Hepatocyte (in vitro differentiated cells): ENCODE data around the gene WDR86. TPM values are rescaled to one million over a fixed set of nuclear protein-coding genes. Genes with fewer than 3 reads are reported as not detected.

Experiments used
- DNase-seq: peaks from one replicate; pipeline ENCODE4 v3.0.0-alpha.2; 2016; ENCODE audit warnings: low spot score
- H2AFZ ChIP-seq: fragments of 200-600 bp; sonication (generic); 2 replicates; pipeline ENCODE4 v1.6.0; 2016; ENCODE audit warnings: antibody characterized with exemption, mild to moderate bottlenecking
- H3K27ac ChIP-seq: fragments of 200-600 bp; sonication (generic); 2 replicates; pipeline ENCODE4 v1.5.1; 2016; ENCODE audit warnings: mild to moderate bottlenecking
- H3K27me3 ChIP-seq: fragments of 200-600 bp; sonication (generic); 2 replicates; pipeline ENCODE4 v1.6.1; 2016
- H3K36me3 ChIP-seq: fragments of 200-600 bp; sonication (generic); replicated peaks from 2 replicates; pipeline ENCODE4 v1.5.1; 2016; ENCODE audit warnings: low read depth; ENCODE audit not compliant: insufficient read depth
- H3K4me1 ChIP-seq: fragments of 200-600 bp; sonication (generic); 2 replicates; pipeline ENCODE4 v1.5.1; 2016; ENCODE audit warnings: mild to moderate bottlenecking, moderate library complexity; ENCODE audit not compliant: insufficient read depth
- H3K4me2 ChIP-seq: fragments of 200-600 bp; sonication (generic); 2 replicates; pipeline ENCODE4 v1.6.0; 2016
- H3K4me3 ChIP-seq: fragments of 200-600 bp; sonication (generic); 2 replicates; pipeline ENCODE4 v1.5.1; 2016; ENCODE audit warnings: mild to moderate bottlenecking
- H3K79me2 ChIP-seq: fragments of 200-600 bp; sonication (generic); 2 replicates; pipeline ENCODE4 v1.6.0; 2017; ENCODE audit warnings: mild to moderate bottlenecking
- H3K9me2 ChIP-seq: fragments of 200-600 bp; sonication (generic); replicated peaks from 2 replicates; pipeline ENCODE4 v1.6.0; 2017; ENCODE audit warnings: mild to moderate bottlenecking; ENCODE audit not compliant: insufficient read depth
- H3K9me3 ChIP-seq: fragments of 200-600 bp; sonication (generic); 2 replicates; pipeline ENCODE4 v1.5.1; 2016; ENCODE audit warnings: low read depth, mild to moderate bottlenecking
- H4K20me1 ChIP-seq: fragments of 200-600 bp; sonication (generic); 2 replicates; pipeline ENCODE4 v1.6.0; 2016; ENCODE audit warnings: mild to moderate bottlenecking; ENCODE audit not compliant: insufficient read depth, poor library complexity, severe bottlenecking
- CTCF ChIP-seq: fragments of 200-600 bp; sonication (generic); IDR thresholded peaks from 2 replicates; pipeline ENCODE4 v1.5.1; 2016; ENCODE audit warnings: antibody characterized with exemption, mild to moderate bottlenecking; ENCODE audit not compliant: poor library complexity
- EZH2 ChIP-seq: fragments of 200-600 bp; sonication (generic); IDR thresholded peaks from 2 replicates; pipeline ENCODE4 v1.6.1; 2016; ENCODE audit warnings: antibody characterized with exemption, mild to moderate bottlenecking, borderline replicate concordance
- EZH2phosphoT487 ChIP-seq: fragments of 200-600 bp; sonication (generic); IDR thresholded peaks from one replicate; pipeline ENCODE4 v1.6.1; 2018; ENCODE audit warnings: antibody characterized with exemption, mild to moderate bottlenecking, low read depth, moderate library complexity; ENCODE audit not compliant: unreplicated experiment, severe bottlenecking
- WGBS: methylation state at CpG from one replicate; pipeline ENCODE4 v1.1.6; 2016; ENCODE audit warnings: low lambda C conversion rate; ENCODE audit errors: missing lambda C conversion rate; 5-methylcytosine and 5-hydroxymethylcytosine counted together
- polyA plus RNA-seq: library from polyadenylated mRNA; unstranded; fragments of >200 nt; fragmentation: Nextera tagmentation; extraction: Ambion mirVana; gene quantifications from 2 replicates; pipeline ENCODE4 v1.2.1, GENCODE V29; 2016
- total RNA-seq: library from RNA; depleted of rRNA; stranded (reverse); fragments of >200 nt; gene quantifications from 2 replicates; pipeline ENCODE4 v1.2.3, GENCODE V29; 2014

WDR86 gene
- total and polyA plus RNA-seq, 2 experiments from 2014 or later: 10.6 to 12.4 TPM

- H3K4me3 ChIP-seq: no peak overlapping the region
- no peak for DNase-seq
- WGBS: 93% methylated on average over 10 of the region's 13 CpGs
- no peak overlapping the region for H3K27ac ChIP-seq
- H3K4me1 ChIP-seq: no peaks in the 10 kb centered on the region
- H4K20me1 ChIP-seq: no peaks in the 10 kb centered on the region
- H3K27me3 ChIP-seq: no peaks in the 10 kb centered on the region
- no peaks in the 10 kb centered on the region for H3K36me3 ChIP-seq
- H3K4me2 ChIP-seq: no peak overlapping the region
- no peak overlapping the region for H2AFZ ChIP-seq
- H3K9me3 ChIP-seq: no peaks in the 10 kb centered on the region
- H3K9me2 ChIP-seq: no peaks in the 10 kb centered on the region
- H3K79me2 ChIP-seq: no peaks in the 10 kb centered on the region
- TF ChIP-seq CTCF (no peak), EZH2phosphoT487 (no peak), EZH2 (no peak)
Observed at GRCh38 chr7:151392426-151392825, 17.4 kb downstream of the WDR86 start.

GRCh38 chr7:151392002-151392401, 17.8 kb downstream of the WDR86 start:
- 94% methylated on average over 6 of the region's 8 CpGs for WGBS

GRCh38 chr7:151391358-151391730, 18.5 kb downstream of the WDR86 start:
- Histone ChIP-seq H3K36me3 (no peaks in the 10 kb centered on the region), H2AFZ (no peak overlapping the region), H3K27me3 (no peaks in the 10 kb centered on the region), H3K4me2 (no peak overlapping the region), H3K9me2 (no peaks in the 10 kb centered on the region), H3K4me3 (no peak overlapping the region), H4K20me1 (no peaks in the 10 kb centered on the region), H3K79me2 (no peaks in the 10 kb centered on the region), H3K4me1 (no peaks in the 10 kb centered on the region), H3K9me3 (no peaks in the 10 kb centered on the region), H3K27ac (no peak overlapping the region)
- 95% methylated on average over 9 of the region's 9 CpGs for WGBS
- no peak for DNase-seq
- TF ChIP-seq CTCF: no peak
- no peak for TF ChIP-seq EZH2phosphoT487
- no peak for TF ChIP-seq EZH2

More at GRCh38 chr7:151392002-151392401, 17.8 kb downstream of the WDR86 start:
- H4K20me1 ChIP-seq: no peaks in the 10 kb centered on the region
- H3K27ac ChIP-seq: no peak overlapping the region
- no peak for TF ChIP-seq CTCF
- no peak for TF ChIP-seq EZH2phosphoT487
- no peak for TF ChIP-seq EZH2
- no peak overlapping the region for H3K4me2 ChIP-seq
- H3K36me3 ChIP-seq: no peaks in the 10 kb centered on the region
- no peak overlapping the region for H3K4me3 ChIP-seq
- no peaks in the 10 kb centered on the region for H3K4me1 ChIP-seq
- no peaks in the 10 kb centered on the region for H3K9me2 ChIP-seq
- no peak for DNase-seq
- no peaks in the 10 kb centered on the region for H3K9me3 ChIP-seq
- H2AFZ ChIP-seq: no peak overlapping the region
- H3K27me3 ChIP-seq: no peaks in the 10 kb centered on the region
- H3K79me2 ChIP-seq: no peaks in the 10 kb centered on the region
